ENCODE measurements around the gene IGF1.

IGF1 gene

DNA sequence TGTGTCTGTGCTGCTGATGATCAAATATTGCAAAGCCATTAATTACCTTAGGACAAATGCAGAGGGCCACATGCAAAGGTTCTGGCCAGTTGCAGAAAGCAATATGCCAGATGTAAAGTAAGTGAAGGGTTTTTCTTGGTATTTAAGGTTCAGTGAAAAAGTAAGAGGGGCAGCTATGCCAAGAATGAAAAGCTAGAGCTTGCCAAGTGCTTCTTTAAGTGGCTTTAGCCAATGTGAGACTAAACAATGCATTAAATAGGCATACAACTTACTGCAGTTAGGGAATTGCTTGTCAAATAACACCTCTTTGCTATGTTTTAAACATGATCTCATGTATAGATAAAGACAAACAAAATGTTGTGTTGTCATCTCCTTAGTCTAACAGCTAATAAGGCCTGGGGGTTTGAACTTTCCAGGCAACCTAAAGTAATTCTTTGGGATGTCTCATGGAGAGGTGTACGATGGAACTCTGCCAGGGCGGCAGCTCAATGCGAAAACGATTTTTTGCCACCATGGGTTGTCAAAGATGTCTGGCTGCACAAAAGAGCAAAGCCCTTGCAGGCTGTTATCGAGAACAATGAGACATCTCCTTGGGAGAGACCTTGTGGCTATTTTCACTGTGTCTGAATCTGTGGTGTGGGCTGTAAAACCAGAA lies 12.0 kb downstream of the IGF1 start:
- Histone ChIP-seq H3K4me3 (ENCODE audit: severe bottlenecking) (no peak overlapping the region), H3K27me3 (ENCODE audit: insufficient read depth, poor library complexity, severe bottlenecking) (no peaks in the 10 kb centered on the region), H3K4me1 (ENCODE audit: insufficient read depth, poor library complexity, severe bottlenecking) (no peaks in the 10 kb centered on the region), H3K27ac (ENCODE audit: poor library complexity, severe bottlenecking) (no peak overlapping the region), H3K9me3 (ENCODE audit: severe bottlenecking) (no peaks in the 10 kb centered on the region), H3K36me3 (ENCODE audit: low read depth) (no peaks in the 10 kb centered on the region)
- TF ChIP-seq, protein P1, sequence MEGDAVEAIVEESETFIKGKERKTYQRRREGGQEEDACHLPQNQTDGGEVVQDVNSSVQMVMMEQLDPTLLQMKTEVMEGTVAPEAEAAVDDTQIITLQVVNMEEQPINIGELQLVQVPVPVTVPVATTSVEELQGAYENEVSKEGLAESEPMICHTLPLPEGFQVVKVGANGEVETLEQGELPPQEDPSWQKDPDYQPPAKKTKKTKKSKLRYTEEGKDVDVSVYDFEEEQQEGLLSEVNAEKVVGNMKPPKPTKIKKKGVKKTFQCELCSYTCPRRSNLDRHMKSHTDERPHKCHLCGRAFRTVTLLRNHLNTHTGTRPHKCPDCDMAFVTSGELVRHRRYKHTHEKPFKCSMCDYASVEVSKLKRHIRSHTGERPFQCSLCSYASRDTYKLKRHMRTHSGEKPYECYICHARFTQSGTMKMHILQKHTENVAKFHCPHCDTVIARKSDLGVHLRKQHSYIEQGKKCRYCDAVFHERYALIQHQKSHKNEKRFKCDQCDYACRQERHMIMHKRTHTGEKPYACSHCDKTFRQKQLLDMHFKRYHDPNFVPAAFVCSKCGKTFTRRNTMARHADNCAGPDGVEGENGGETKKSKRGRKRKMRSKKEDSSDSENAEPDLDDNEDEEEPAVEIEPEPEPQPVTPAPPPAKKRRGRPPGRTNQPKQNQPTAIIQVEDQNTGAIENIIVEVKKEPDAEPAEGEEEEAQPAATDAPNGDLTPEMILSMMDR (IDR thresholded peaks at IDR 0.05; ENCODE audit: poor library complexity, severe bottlenecking) = no peak
- DNase-seq (ENCODE audit: low spot score) = no peak
- ATAC-seq (ENCODE audit: low read depth) = no peak

DNA sequence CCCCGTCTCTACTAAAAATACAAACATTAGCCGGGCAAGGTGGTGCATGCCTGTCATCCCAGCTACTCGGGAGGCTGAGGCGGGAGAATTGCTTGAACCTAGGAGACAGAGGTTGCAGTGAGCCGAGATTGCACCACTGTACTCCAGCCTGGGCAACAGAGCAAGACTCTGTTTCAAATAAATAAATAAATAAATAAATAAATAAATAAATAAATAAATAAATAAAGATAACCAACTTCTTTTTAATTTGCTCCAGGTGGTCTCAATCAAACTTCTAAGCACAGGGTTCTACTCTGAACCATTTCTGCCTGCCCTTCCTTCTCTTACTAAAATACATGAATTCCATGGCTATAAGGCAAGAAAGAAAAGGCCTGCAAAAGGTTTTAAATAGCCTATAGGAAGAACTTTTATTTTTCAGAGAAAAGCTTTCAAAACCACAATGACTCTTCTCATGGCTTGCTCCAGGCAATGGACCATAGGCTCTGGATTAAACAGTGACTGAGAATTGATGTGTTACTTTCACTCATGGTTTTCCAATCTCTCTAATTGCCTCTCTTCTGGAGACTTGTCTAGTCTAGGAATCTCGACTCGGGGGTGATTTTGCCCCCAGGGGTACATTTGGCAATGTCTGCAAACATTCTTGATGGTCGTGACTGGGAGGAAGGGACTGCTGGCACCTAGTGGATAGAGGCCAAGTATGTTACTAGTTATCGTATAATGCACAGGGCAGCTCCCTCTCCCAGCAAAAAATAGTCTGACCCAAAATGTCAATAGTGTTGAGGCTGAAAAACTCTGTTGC lies 14.4 kb downstream of the IGF1 start:
- Histone ChIP-seq H3K9me3 (ENCODE audit: severe bottlenecking) (no peaks in the 10 kb centered on the region), H3K27ac (ENCODE audit: poor library complexity, severe bottlenecking) (no peak overlapping the region), H3K4me1 (ENCODE audit: insufficient read depth, poor library complexity, severe bottlenecking) (no peaks in the 10 kb centered on the region), H3K27me3 (ENCODE audit: insufficient read depth, poor library complexity, severe bottlenecking) (no peaks in the 10 kb centered on the region), H3K4me3 (ENCODE audit: severe bottlenecking) (no peak overlapping the region), H3K36me3 (ENCODE audit: low read depth) (no peaks in the 10 kb centered on the region)
- ATAC-seq (ENCODE audit: low read depth) (no peak), DNase-seq (ENCODE audit: low spot score) (no peak)
- TF ChIP-seq, protein P1 (IDR thresholded peaks at IDR 0.05; ENCODE audit: poor library complexity, severe bottlenecking) = no peak

DNA sequence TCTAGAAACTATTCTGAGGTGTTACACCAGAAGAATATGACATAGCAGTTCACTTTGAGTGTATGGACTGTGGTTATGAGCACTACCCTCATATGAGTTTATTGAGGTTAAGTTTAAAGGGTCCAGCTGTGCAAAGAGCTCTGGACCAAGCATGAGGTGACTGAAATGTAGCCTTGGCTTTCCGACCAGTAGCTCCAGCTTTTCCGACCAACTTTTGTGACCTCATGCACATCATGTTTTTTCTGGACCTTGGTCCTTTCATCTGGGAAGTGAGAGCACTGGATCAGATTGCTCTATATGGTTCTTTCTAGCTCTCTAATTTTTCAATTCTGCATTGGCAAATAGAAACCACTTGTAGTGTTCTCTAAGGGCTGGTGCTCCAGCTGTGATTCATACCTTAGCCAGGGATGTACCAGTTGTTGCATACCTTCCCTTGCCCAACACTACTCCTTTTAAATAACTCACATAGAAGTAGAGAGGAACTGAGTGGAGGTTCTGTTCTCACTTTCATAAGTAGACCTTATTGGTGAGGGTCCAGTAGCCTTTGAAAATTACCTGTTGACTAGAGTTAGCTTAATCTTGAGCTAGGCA lies 16.6 kb downstream of the IGF1 start:
- Histone ChIP-seq H3K4me3 (ENCODE audit: severe bottlenecking) (no peak overlapping the region), H3K36me3 (ENCODE audit: low read depth) (no peaks in the 10 kb centered on the region), H3K9me3 (ENCODE audit: severe bottlenecking) (no peaks in the 10 kb centered on the region), H3K27me3 (ENCODE audit: insufficient read depth, poor library complexity, severe bottlenecking) (no peaks in the 10 kb centered on the region), H3K27ac (ENCODE audit: poor library complexity, severe bottlenecking) (no peak overlapping the region), H3K4me1 (ENCODE audit: insufficient read depth, poor library complexity, severe bottlenecking) (no peaks in the 10 kb centered on the region)
- DNase-seq (ENCODE audit: low spot score) (no peak), ATAC-seq (ENCODE audit: low read depth) (peak; percentile 19; the same call in 1 of the 3 replicates)
- TF ChIP-seq, protein P1 (IDR thresholded peaks at IDR 0.05; ENCODE audit: poor library complexity, severe bottlenecking) = no peak

- TF ChIP-seq, protein P1 (IDR thresholded peaks at IDR 0.05; ENCODE audit: poor library complexity, severe bottlenecking) = no peak
- no peak for ATAC-seq (ENCODE audit: low read depth)
- Histone ChIP-seq H3K9me3 (ENCODE audit: severe bottlenecking) (no peaks in the 10 kb centered on the region), H3K36me3 (ENCODE audit: low read depth) (no peaks in the 10 kb centered on the region), H3K27me3 (ENCODE audit: insufficient read depth, poor library complexity, severe bottlenecking) (no peaks in the 10 kb centered on the region), H3K27ac (ENCODE audit: poor library complexity, severe bottlenecking) (no peak overlapping the region), H3K4me1 (ENCODE audit: insufficient read depth, poor library complexity, severe bottlenecking) (no peaks in the 10 kb centered on the region), H3K4me3 (ENCODE audit: severe bottlenecking) (no peak overlapping the region)
- DNase-seq (ENCODE audit: low spot score) = no peak
These were observed 17.4 kb downstream of the IGF1 start for GRCh38 chr12:102462795-102463465.
